Inferior parietal cortex (tissue), 1 donor: ENCODE measurements around the gene ICE2.

ENCODE experiments used
- DNase-seq: peaks from one replicate; pipeline ENCODE4 v3.0.0-alpha.2; 2016; ENCODE audit errors: extremely low spot score

The ICE2 gene

DNA sequence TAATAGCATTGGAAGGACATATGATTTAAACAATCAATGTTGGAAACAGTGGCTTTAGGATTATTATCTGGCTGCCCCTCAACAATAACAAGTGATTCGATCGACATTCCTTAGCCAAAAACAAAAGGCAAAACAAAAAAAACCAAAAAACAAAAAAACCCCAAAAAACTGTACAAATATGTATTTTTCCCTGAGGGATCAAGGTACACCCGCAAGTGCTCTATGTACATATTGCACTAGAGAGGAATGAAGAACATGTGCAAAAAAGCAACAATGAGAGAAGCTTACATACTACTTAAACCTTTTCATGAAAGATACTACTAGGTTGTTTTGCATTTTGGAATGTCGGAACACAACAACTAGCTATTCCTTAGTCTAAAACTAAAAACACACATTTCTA lies 14.2 kb upstream of the ICE2 start:
- DNase-seq = no peak

GRCh38 chr15:60486742-60487141 lies 7.8 kb upstream of the ICE2 start:
- no peak for DNase-seq

- no peak for DNase-seq
Measured at GRCh38 chr15:60485365-60486055, 6.6 kb upstream of the ICE2 start.

- no peak for DNase-seq
Measured at GRCh38 chr15:60483042-60483441, 4.1 kb upstream of the ICE2 start.

GRCh38 chr15:60480888-60481287 lies 1.9 kb upstream of the ICE2 start:
- no peak for DNase-seq

GRCh38 chr15:60480149-60480548 lies 1.2 kb upstream of the ICE2 start:
- no peak for DNase-seq

DNA sequence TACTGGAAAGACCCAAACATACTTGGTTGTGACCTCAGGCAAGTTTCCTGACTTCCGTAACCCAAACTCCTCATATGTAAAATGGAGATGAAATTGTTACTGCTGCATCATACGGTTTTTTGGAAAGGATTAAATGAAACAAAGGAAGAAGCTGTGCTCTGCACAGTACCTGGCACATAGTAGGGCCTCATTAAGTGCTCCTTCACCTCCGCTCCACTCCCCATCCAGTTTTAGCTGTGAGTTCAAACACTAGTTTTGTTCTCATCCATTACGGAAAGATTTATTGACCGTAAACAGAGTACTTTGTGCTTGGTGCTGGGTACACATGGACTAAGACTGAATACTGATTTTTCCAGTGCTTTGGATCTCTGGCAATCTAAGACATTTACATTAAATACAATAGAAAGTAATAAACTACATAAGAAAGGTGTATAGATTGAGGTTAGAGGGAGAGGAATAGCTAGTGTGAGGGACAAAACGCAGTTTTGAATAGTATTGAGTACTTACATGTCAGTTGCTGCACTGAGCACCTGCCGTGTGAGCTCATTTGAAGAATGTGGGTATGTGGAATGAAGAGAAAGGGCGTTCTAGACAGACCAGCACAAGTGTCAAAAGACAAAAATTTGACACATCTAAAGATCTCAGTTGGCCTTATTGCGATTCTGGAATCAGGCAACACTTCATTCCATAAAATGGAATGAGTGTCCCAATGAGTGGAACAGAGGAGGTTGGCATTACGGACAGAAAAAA lies 594 bp upstream of the ICE2 start:
- no peak for DNase-seq

GRCh38 chr15:60477916-60478565 lies 901 bp downstream of the ICE2 start:
- DNase-seq = peak; percentile 10

DNA sequence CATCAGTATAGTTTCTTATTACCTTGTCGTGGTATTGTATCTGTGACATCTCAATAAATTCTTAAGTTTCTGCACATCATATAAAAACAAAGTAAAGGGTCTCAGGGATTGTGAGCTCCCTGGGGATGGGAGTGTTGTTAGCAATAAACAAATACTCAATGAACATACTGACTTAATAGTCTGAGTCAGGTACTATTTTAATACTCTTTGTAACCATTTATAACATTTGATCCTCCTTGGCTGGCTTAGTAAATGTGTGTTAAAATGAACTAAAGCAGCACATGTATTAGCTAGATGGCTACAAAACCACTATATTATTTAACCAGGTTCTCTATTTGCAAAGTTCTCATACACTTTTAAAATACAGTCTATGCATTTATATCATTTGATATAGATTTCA lies 1.8 kb downstream of the ICE2 start:
- DNase-seq = no peak

GRCh38 chr15:60476713-60477112 lies 2.2 kb downstream of the ICE2 start:
- no peak for DNase-seq

DNA sequence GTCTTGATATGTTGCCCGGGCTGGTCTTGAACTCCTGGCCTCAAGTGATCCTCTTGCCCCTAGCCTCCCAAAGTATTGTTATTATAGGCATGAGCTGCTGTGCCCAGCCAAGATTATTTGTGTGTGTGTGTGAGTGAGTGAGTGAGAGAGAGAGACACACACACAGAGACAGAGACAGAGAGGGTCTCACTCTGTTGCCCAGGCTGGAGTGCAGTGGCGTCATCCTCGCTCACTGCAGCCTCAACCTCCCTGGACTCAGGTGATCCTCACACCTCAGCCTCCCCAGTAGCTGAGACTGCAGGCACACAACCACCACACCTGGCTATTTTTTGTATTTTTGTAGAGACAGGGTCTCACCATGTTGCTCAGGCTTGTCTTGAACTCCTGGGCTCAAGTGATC lies 5.8 kb downstream of the ICE2 start:
- DNase-seq = no peak

DNA sequence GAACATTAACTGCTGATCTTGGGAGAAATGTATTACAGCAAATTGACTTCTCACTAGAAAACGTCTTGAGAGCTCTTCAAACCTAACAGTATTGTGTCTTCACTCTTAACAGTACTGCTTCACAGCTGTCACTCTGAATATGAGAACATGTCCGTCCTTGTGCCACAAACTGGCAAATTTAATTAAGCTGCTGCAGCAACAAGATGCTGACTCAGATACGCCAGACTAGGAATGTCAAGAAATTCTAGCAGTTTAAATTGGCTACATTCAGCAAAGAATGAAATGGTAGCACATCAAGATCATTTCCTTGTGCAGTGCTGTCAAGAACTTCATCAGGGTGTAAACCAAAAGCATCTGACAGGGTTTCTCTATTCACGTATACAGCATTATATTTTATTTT lies 7.6 kb downstream of the ICE2 start:
- DNase-seq = no peak

- no peak for DNase-seq
Measured at GRCh38 chr15:60469893-60470641, 8.9 kb downstream of the ICE2 start.

GRCh38 chr15:60464836-60465630 lies 13.9 kb downstream of the ICE2 start:
- DNase-seq = no peak

DNA sequence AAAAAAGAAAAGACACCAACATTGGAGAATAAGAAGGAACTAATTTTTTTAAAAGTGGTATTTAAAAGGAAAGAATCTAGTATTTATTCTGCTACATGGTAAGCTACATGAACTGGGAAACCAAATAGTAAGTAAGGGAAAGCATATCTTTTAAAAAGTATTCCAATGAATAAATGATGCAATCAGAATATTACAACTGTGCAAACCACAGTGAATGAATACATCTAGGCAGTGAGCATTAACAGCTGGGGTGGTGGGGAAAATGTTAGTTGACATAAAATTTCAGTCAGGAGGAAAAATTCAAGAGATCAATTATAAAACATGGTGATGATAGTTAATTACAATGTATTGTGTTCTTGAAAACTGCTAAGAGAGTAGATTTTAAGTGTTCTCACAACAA lies 16.9 kb downstream of the ICE2 start:
- no peak for DNase-seq

GRCh38 chr15:60460931-60461330 lies 18.0 kb downstream of the ICE2 start:
- DNase-seq = no peak

DNA sequence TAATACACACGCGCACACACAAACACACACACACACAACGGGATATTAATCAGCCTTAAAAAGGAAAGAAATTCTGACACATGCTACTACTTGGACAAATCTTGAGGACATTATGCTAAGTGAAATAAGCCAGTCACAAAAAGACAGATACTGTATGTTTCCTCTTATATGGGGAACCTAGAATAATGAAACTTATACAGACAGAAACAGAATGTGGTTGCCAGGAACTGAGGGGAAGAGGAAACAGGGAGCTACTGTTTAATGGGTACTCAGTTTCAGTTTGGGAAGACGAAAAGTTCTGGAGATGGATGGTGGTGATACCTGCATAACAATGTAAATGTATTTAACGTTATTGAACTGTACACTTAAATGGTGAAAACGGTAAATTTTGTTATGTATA lies 20.2 kb downstream of the ICE2 start:
- DNase-seq = no peak

- no peak for DNase-seq
Measured at GRCh38 chr15:60457985-60458384, 21.0 kb downstream of the ICE2 start.

- no peak for DNase-seq
Measured at GRCh38 chr15:60454824-60455223, 24.1 kb downstream of the ICE2 start.

DNA sequence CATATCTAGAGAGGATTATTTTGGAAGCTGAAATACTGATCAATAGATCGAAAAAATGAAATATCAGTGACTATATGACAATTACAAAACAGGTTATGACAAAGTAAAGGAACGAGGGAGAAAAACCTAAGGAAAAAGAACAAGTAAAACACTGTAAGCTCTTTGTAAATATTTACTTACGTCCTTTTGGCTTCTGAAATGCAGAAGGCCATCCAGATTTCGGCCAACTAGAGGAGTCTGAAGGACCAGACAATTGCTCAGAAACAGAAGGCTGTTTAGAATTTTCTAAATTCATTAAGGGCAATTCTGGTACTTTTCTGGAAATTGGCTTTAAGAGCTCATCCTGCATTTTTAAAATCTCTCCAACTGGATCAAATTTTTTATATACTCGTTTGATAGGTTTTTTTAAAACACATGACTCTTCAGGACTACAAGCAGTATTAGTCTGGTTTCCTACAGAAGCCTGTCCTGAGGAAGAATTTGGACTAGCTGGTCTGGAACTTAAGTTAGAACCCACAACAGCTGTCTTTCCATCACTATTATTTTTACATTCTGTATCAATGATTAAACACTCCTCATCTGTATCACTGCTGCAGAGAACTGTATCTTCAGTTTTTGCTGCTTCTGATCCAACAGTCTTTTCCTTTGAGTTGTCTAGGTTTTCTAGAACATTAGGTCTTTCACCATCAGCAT lies 30.1 kb downstream of the ICE2 start:
- no peak for DNase-seq
